ENCODE results near the gene GMFB.

Gene GMFB

GRCh38 chr14:54488646-54489317, at the start of gene GMFB:
Gene GMFB, minus strand, starts transcription at chr14:54488980. Its CDS starts 53 bp downstream, at chr14:54488927.
- DNase-seq: peak; percentile 91 to 93

- no peak for DNase-seq
Observed at GRCh38 chr14:54538055-54538454, 49.3 kb upstream of the GMFB start.

- no peak for DNase-seq
Observed at GRCh38 chr14:54537651-54538050, 48.9 kb upstream of the GMFB start.

- DNase-seq: no peak
Observed at GRCh38 chr14:54535646-54536045, 46.9 kb upstream of the GMFB start.

GRCh38 chr14:54535126-54535525, 46.3 kb upstream of the GMFB start:
- no peak for DNase-seq

- no peak for DNase-seq
Observed at GRCh38 chr14:54533100-54533499, 44.3 kb upstream of the GMFB start.

GRCh38 chr14:54532111-54533012, 43.6 kb upstream of the GMFB start:
- DNase-seq: no peak

- DNase-seq: no peak
Observed at GRCh38 chr14:54529811-54530210, 41.0 kb upstream of the GMFB start.

GRCh38 chr14:54528973-54529372, 40.2 kb upstream of the GMFB start:
- DNase-seq: no peak

GRCh38 chr14:54524410-54524809, 35.6 kb upstream of the GMFB start:
- DNase-seq: no peak

GRCh38 chr14:54516709-54517108, 27.9 kb upstream of the GMFB start:
- DNase-seq: no peak

- no peak for DNase-seq
Observed at GRCh38 chr14:54515670-54516069, 26.9 kb upstream of the GMFB start.

GRCh38 chr14:54512393-54512792, 23.6 kb upstream of the GMFB start:
- DNase-seq: no peak

GRCh38 chr14:54509546-54510501, 21.0 kb upstream of the GMFB start, which contains the start of gene CGRRF1:
Gene CGRRF1, plus strand, starts transcription at chr14:54509906. Its CDS starts 54 bp downstream, at chr14:54509960.
- peak; percentile 96 to 97 for DNase-seq

- DNase-seq: no peak
Observed at GRCh38 chr14:54503486-54503885, 14.7 kb upstream of the GMFB start.

GRCh38 chr14:54502602-54503001, 13.8 kb upstream of the GMFB start:
- no peak for DNase-seq

GRCh38 chr14:54501480-54501879, 12.7 kb upstream of the GMFB start:
- no peak for DNase-seq

GRCh38 chr14:54500744-54501143, 12.0 kb upstream of the GMFB start:
- DNase-seq: no peak

GRCh38 chr14:54498579-54498978, 9.8 kb upstream of the GMFB start:
- no peak for DNase-seq

- no peak for DNase-seq
Observed at GRCh38 chr14:54498095-54498531, 9.3 kb upstream of the GMFB start.

- DNase-seq: no peak
Observed at GRCh38 chr14:54497224-54497623, 8.4 kb upstream of the GMFB start.

GRCh38 chr14:54493293-54493692, 4.5 kb upstream of the GMFB start:
- DNase-seq: no peak
